ENCODE data around the gene MYO10.

The MYO10 gene

GRCh38 chr5:16933337-16933736 lies 2.8 kb downstream of the MYO10 start:
- ATAC-seq (replicated peaks), result no peak
- no peak overlapping the region for H3K27ac Mint-ChIP-seq
- H3K9me3 Mint-ChIP-seq, result peaks cover 4 to 11% of the 10 kb centered on the region in 2 donors
- peaks cover 60 to 77% of the 10 kb centered on the region in 2 donors for H3K27me3 Mint-ChIP-seq
- peaks cover 11 to 30% of the 10 kb centered on the region in 2 donors for H3K4me1 Mint-ChIP-seq
- H3K4me3 Mint-ChIP-seq, result no peak overlapping the region
- no peak for DNase-seq
- peaks cover 0 to 2% of the 10 kb centered on the region in 2 donors for H3K36me3 Mint-ChIP-seq

- DNase-seq (no peak), ATAC-seq (replicated peaks) (no peak)
- Mint-ChIP-seq H3K27me3 (peaks cover 55 to 73% of the 10 kb centered on the region in 2 donors), H3K4me1 (peaks cover 11 to 30% of the 10 kb centered on the region in 2 donors), H3K9me3 (peaks cover 4 to 10% of the 10 kb centered on the region in 2 donors), H3K27ac (no peak overlapping the region), H3K4me3 (no peak overlapping the region), H3K36me3 (peaks cover 0 to 2% of the 10 kb centered on the region in 2 donors)
These were observed 3.7 kb downstream of the MYO10 start for GRCh38 chr5:16932401-16932800.

- Mint-ChIP-seq H3K27me3 (peaks cover 46 to 64% of the 10 kb centered on the region in 2 donors), H3K4me3 (no peak overlapping the region), H3K36me3 (no peaks in the 10 kb centered on the region), H3K9me3 (peaks cover 0 to 1% of the 10 kb centered on the region in 2 donors), H3K4me1 (peaks cover 7 to 26% of the 10 kb centered on the region in 2 donors), H3K27ac (no peak overlapping the region)
- no peak for ATAC-seq (replicated peaks)
- no peak for DNase-seq
These were observed 4.6 kb downstream of the MYO10 start for GRCh38 chr5:16931334-16932110.

- H3K9me3 Mint-ChIP-seq, result no peaks in the 10 kb centered on the region
- no peak for ATAC-seq (replicated peaks)
- no peak for DNase-seq
- H3K4me3 Mint-ChIP-seq, result no peak overlapping the region
- H3K4me1 Mint-ChIP-seq, result peaks cover 3 to 17% of the 10 kb centered on the region in 2 donors
- no peak overlapping the region for H3K27ac Mint-ChIP-seq
- H3K27me3 Mint-ChIP-seq, result peaks cover 39 to 54% of the 10 kb centered on the region in 2 donors
- no peaks in the 10 kb centered on the region for H3K36me3 Mint-ChIP-seq
These were observed 5.6 kb downstream of the MYO10 start for GRCh38 chr5:16930496-16930895.

- H3K27ac Mint-ChIP-seq, result no peak overlapping the region
- H3K4me1 Mint-ChIP-seq, result peaks cover 1 to 11% of the 10 kb centered on the region in 2 donors
- H3K4me3 Mint-ChIP-seq, result no peak overlapping the region
- no peaks in the 10 kb centered on the region for H3K36me3 Mint-ChIP-seq
- DNase-seq, result no peak
- peaks cover 35 to 47% of the 10 kb centered on the region in 2 donors for H3K27me3 Mint-ChIP-seq
- ATAC-seq (replicated peaks), result no peak
- no peaks in the 10 kb centered on the region for H3K9me3 Mint-ChIP-seq
These were observed 6.3 kb downstream of the MYO10 start for GRCh38 chr5:16929831-16930230.

- ATAC-seq (replicated peaks) (no peak), DNase-seq (no peak)
- Mint-ChIP-seq H3K9me3 (no peaks in the 10 kb centered on the region), H3K27me3 (peaks cover 35 to 44% of the 10 kb centered on the region in 2 donors), H3K36me3 (no peaks in the 10 kb centered on the region), H3K4me3 (no peak overlapping the region), H3K4me1 (peaks cover 1 to 9% of the 10 kb centered on the region in 2 donors), H3K27ac (no peak overlapping the region)
These were observed 6.7 kb downstream of the MYO10 start for GRCh38 chr5:16929347-16929746.

GRCh38 chr5:16927613-16928012 lies 8.5 kb downstream of the MYO10 start:
- peaks cover 19 to 26% of the 10 kb centered on the region in 2 donors for H3K27me3 Mint-ChIP-seq
- ATAC-seq (replicated peaks), result no peak
- H3K9me3 Mint-ChIP-seq, result no peaks in the 10 kb centered on the region
- no peak overlapping the region for H3K27ac Mint-ChIP-seq
- H3K4me3 Mint-ChIP-seq, result no peak overlapping the region
- H3K4me1 Mint-ChIP-seq, result no peaks in the 10 kb centered on the region
- no peaks in the 10 kb centered on the region for H3K36me3 Mint-ChIP-seq
- no peak for DNase-seq

- peaks cover 9 to 15% of the 10 kb centered on the region in 2 donors for H3K27me3 Mint-ChIP-seq
- H3K9me3 Mint-ChIP-seq, result no peaks in the 10 kb centered on the region
- H3K27ac Mint-ChIP-seq, result no peak overlapping the region
- ATAC-seq (replicated peaks) (no peak), DNase-seq (no peak)
- no peak overlapping the region for H3K4me3 Mint-ChIP-seq
- H3K36me3 Mint-ChIP-seq, result no peaks in the 10 kb centered on the region
- H3K4me1 Mint-ChIP-seq, result no peaks in the 10 kb centered on the region
These were observed 9.7 kb downstream of the MYO10 start for GRCh38 chr5:16926417-16926816.

- no peak for DNase-seq
- Mint-ChIP-seq H3K27me3 (no peaks in the 10 kb centered on the region), H3K4me3 (no peak overlapping the region), H3K36me3 (no peaks in the 10 kb centered on the region), H3K27ac (no peak overlapping the region), H3K9me3 (no peaks in the 10 kb centered on the region), H3K4me1 (no peaks in the 10 kb centered on the region)
- no peak for ATAC-seq (replicated peaks)
These were observed 11.9 kb downstream of the MYO10 start for GRCh38 chr5:16924206-16924605.

- DNase-seq, result no peak
- Mint-ChIP-seq H3K27ac (no peak overlapping the region), H3K4me3 (no peak overlapping the region), H3K27me3 (no peaks in the 10 kb centered on the region), H3K4me1 (no peaks in the 10 kb centered on the region), H3K9me3 (no peaks in the 10 kb centered on the region), H3K36me3 (no peaks in the 10 kb centered on the region)
- no peak for ATAC-seq (replicated peaks)
These were observed 13.7 kb downstream of the MYO10 start for GRCh38 chr5:16922430-16922829.

- Mint-ChIP-seq H3K27ac (no peak overlapping the region), H3K4me3 (no peak overlapping the region), H3K36me3 (no peaks in the 10 kb centered on the region), H3K27me3 (no peaks in the 10 kb centered on the region), H3K9me3 (no peaks in the 10 kb centered on the region), H3K4me1 (no peaks in the 10 kb centered on the region)
- ATAC-seq (replicated peaks) (no peak), DNase-seq (no peak)
These were observed 14.9 kb downstream of the MYO10 start for GRCh38 chr5:16921211-16921610.

- no peak overlapping the region for H3K4me3 Mint-ChIP-seq
- no peak for ATAC-seq (replicated peaks)
- no peaks in the 10 kb centered on the region for H3K27me3 Mint-ChIP-seq
- H3K9me3 Mint-ChIP-seq, result peaks cover 0 to 2% of the 10 kb centered on the region in 2 donors
- no peak overlapping the region for H3K27ac Mint-ChIP-seq
- H3K4me1 Mint-ChIP-seq, result no peaks in the 10 kb centered on the region
- H3K36me3 Mint-ChIP-seq, result no peaks in the 10 kb centered on the region
- no peak for DNase-seq
These were observed 15.8 kb downstream of the MYO10 start for GRCh38 chr5:16920109-16920816.

- Mint-ChIP-seq H3K4me3 (no peak overlapping the region), H3K27ac (no peak overlapping the region), H3K9me3 (peaks cover 0 to 2% of the 10 kb centered on the region in 2 donors), H3K36me3 (no peaks in the 10 kb centered on the region), H3K27me3 (no peaks in the 10 kb centered on the region), H3K4me1 (no peaks in the 10 kb centered on the region)
- no peak for ATAC-seq (replicated peaks)
- no peak for DNase-seq
These were observed 17.0 kb downstream of the MYO10 start for GRCh38 chr5:16918891-16919671.

GRCh38 chr5:16918156-16918555 lies 17.9 kb downstream of the MYO10 start:
- Mint-ChIP-seq H3K4me1 (no peaks in the 10 kb centered on the region), H3K4me3 (no peak overlapping the region), H3K27me3 (no peaks in the 10 kb centered on the region), H3K36me3 (no peaks in the 10 kb centered on the region), H3K27ac (no peak overlapping the region), H3K9me3 (peaks cover 0 to 2% of the 10 kb centered on the region in 2 donors)
- DNase-seq (no peak), ATAC-seq (replicated peaks) (no peak)
